NCI-H526 treated with DMSO at 0.1 percent for 48 hours (cell line): ENCODE results near the gene SRD5A1.

ENCODE experiments used
- DNase-seq: peaks from one replicate; lab custom pipeline; 2025; lab: John Stamatoyannopoulos, UW

SRD5A1 gene

GRCh38 chr5:6684075-6684474 is 50.8 kb downstream of the SRD5A1 start:
- no peak for DNase-seq

- DNase-seq: no peak
Measured at GRCh38 chr5:6686501-6686900, 53.3 kb downstream of the SRD5A1 start.

- DNase-seq: no peak
Measured at GRCh38 chr5:6686915-6687409, 53.7 kb downstream of the SRD5A1 start.

- DNase-seq: no peak
Measured at GRCh38 chr5:6687505-6687904, 54.3 kb downstream of the SRD5A1 start.

- no peak for DNase-seq
Measured at GRCh38 chr5:6692906-6693305, 59.7 kb downstream of the SRD5A1 start.

GRCh38 chr5:6698696-6699095 is 65.5 kb downstream of the SRD5A1 start:
- no peak for DNase-seq

GRCh38 chr5:6699357-6699756 is 66.1 kb downstream of the SRD5A1 start:
- DNase-seq: no peak

- no peak for DNase-seq
Measured at GRCh38 chr5:6700074-6700684, 66.9 kb downstream of the SRD5A1 start.

GRCh38 chr5:6700685-6701355 is 67.6 kb downstream of the SRD5A1 start:
- no peak for DNase-seq

GRCh38 chr5:6701491-6701890 is 68.3 kb downstream of the SRD5A1 start:
- DNase-seq: no peak

GRCh38 chr5:6702633-6703032 is 69.4 kb downstream of the SRD5A1 start:
- DNase-seq: no peak

- no peak for DNase-seq
Measured at GRCh38 chr5:6703806-6704205, 70.6 kb downstream of the SRD5A1 start.

- no peak for DNase-seq
Measured at GRCh38 chr5:6704361-6704851, 71.2 kb downstream of the SRD5A1 start.

- no peak for DNase-seq
Measured at GRCh38 chr5:6705088-6705487, 71.8 kb downstream of the SRD5A1 start.

- no peak for DNase-seq
Measured at GRCh38 chr5:6705959-6706358, 72.7 kb downstream of the SRD5A1 start.

- DNase-seq: no peak
Measured at GRCh38 chr5:6707852-6708251, 74.6 kb downstream of the SRD5A1 start.

GRCh38 chr5:6708814-6709213 is 75.6 kb downstream of the SRD5A1 start:
- no peak for DNase-seq

- DNase-seq: no peak
Measured at GRCh38 chr5:6710070-6710469, 76.8 kb downstream of the SRD5A1 start.

- DNase-seq: no peak
Measured at GRCh38 chr5:6710551-6711318, 77.5 kb downstream of the SRD5A1 start.

GRCh38 chr5:6711409-6712141 is 78.3 kb downstream of the SRD5A1 start:
- no peak for DNase-seq

GRCh38 chr5:6712142-6712576 is 78.9 kb downstream of the SRD5A1 start:
- peak; percentile 46 for DNase-seq
